HG02970 (cell line): Measurements from ENCODE around the gene CEP95.
"Not testable (repeated sequence)": the region's sequence is repeated elsewhere in the genome, so short reads cannot be mapped to it uniquely, and the experiment has no call there.

Experiments
- ATAC-seq: cut with Tn5 transposase; IDR thresholded peaks from one replicate; pipeline ENCODE4 v1.9.1; 2021; ENCODE audit warnings: mild to moderate bottlenecking, moderate library complexity, moderate number of reproducible peaks; ENCODE audit not compliant: unreplicated experiment, low FRiP score

Gene CEP95

DNA sequence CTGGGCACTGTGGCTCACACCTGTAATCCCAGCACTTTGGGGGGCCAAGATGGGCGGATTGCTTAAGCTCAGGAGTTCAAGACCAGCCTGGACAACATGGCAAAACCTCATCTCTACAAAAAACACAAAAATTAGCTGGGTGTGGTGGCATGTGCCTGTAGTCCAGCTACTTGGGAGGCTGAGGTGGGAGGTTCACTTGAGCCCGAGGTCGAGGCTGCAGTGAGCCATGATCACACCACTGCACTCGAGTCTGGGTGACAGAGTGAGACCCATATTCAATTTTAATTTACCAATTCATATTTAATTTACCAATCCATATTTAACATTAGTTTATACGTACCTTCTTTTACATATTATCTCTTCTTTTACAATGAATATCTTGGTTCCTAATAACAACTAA lies 11.5 kb upstream of the CEP95 start:
- ATAC-seq = not testable (repeated sequence)

DNA sequence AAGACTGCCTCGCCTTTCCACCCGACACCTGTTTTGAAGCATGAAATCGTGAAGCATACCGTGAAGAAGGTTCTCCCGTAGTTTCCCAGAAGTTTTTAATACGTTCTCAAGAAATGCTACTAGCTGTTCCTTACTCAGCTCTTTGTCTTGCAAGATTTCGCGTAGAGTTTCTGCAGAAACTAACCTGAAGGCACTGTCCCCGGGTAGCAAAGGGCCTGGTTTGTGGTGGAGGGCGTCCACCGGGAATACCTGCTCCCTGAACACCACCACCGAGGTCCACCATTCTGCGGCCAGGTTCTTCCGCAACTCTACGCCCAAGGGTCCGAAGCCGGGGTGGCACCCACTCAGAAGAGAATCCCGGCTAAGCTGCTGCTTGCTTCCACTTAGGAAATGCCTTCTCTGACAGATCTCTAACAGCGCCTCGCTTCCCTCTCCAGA lies 10.4 kb upstream of the CEP95 start:
- ATAC-seq = peak; percentile 9

DNA sequence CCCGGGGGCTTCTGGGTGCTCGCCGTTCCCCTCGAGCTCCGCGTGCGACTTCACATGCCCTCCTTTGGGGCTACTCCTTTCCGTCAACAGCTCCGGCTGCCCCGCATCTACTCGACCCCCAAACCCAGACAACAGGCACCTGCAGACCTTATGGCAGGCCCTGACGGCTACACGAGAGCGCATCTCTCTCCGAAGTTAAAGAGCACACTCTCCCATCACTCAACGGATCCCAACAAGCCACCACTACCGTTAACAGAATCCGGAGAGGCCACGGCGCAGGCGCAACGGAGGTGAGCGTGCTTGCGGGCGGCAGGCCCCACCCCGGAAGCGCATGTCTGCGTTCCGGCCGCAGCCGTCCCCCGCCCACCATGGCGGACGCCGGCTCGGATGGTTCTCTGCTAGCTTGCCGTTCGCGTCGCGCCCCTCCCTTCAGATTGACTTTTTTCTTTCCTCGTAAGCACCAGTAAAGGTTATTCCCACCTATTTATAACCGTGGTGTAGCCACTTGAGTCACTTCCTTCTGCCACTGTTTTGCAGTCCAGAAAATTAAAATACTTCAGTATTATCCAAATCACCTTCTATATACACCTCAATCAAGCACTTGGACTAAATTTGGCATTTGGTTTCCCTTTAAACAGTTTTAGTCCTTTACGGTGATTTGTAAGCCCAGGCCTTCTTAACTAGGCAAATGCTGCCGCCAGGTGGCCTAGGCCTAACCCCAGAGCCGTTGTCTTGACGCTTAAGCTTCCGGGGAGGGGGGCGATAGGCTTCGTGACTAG lies 9.8 kb upstream of the CEP95 start, which contains the start of gene POLG2:
Gene POLG2 (minus strand): TSS at position 269 of the 779 bp plus-strand sequence. CDS start 86 bp downstream, at position 183.
- ATAC-seq = peak; percentile 81

DNA sequence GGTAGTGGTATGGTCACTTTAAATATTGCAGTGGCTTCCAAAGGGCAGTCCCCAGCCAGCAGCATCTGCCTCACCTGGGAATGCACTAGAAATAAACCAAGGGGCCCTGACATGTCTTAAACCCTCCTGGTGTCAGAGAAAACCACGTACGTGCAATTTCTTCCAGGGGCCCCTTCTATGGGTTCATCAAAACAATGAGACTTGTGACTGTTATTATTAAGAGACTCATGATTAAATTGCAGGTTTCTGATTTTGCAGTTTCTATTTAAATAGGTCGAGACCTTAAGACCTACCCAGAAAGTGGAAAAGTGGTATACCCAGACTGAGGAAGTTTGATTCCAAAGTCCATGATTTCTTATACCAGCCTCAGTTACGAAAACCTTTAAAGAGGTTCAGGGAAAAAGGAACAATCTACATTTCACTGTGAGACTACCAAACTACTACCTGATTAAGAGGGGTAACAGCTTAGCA lies 9.2 kb upstream of the CEP95 start:
- ATAC-seq = no peak

DNA sequence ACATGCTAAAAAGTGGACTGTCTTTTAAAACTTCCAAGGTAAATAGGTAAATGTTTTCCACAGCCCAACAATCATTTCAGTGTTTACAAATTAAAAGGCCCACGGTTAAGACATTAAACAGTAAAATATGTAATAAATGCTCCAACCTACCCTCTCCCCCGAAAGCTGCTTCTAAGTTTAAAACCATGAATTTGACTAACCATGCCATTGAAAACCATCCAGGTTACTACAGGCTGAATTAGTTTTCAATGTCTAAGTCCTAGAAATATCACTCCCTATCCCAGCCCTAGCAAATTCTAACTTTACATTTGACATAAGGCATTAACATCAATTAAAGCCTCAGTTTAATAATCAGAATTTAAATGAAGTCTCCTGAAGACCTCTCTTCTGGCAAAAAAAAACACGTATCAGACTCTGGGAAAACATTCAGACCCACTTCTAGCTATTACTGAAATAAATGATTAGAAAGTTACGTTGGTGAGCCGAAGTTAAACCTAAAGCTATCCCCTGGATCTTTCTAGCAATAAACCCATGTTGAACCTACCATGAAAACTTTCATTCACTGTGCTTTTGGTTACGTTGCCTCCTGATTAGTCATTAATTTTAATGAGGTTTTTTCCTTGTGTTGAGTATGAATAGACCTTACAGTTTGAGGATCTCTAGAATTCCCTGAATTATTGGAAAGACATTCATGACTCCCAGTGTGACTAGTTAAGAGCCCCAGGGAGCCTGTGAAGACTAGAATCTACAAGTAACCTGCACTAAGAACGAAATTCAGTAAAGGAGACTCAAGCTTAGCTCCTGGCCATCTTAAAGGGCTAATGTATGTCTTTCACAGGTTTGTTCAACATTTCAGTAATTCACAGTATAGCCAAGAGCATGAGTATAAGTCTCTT lies 8.2 kb upstream of the CEP95 start:
- no peak for ATAC-seq

DNA sequence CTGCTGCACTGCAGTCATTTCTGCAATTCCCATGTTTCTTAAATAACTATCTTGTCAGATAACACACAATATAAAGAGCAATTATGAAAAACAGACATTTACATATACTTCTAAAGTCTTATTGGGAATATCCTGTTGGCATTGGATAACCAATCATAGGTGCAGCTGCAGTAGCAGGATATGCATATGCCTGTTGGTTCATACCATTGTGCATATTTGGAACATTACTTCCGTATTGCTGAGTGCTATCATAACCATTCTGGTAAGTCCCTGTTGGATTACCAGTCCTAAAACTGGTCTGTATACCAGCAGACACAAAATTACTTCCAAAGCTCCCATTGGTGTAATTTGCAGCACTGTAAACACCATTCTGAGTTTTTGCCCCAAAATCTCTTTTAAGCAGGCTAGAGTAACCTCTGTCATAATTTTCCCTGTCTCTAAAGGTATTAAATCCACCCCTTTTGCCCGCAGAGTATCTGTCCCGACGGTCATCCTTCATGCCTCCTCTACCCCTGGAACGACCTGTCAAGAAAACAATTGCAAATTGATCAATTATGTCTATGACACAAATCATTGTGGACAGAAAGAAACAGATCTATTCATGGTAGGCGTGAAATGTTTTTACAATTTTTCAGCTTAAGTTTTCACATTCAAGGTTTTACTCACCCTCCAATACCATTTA lies 6.8 kb upstream of the CEP95 start:
- ATAC-seq = no peak

DNA sequence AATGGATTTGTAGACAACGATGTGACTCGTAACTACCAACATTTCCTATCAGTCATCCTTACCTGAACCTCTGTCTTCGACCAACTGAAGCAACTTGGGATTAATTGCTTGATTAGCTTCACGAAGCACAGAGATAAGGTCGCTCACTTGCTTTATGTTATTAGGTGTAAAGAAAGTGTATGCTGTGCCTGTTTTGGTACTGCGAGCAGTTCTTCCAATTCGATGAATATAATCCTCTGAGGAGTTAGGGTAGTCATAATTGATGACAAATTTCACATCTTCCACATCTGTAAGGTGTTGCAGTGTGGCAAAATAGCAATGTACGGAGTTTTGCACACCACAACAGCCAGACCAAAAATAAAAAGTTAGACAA lies 6.3 kb upstream of the CEP95 start:
- ATAC-seq = no peak

DNA sequence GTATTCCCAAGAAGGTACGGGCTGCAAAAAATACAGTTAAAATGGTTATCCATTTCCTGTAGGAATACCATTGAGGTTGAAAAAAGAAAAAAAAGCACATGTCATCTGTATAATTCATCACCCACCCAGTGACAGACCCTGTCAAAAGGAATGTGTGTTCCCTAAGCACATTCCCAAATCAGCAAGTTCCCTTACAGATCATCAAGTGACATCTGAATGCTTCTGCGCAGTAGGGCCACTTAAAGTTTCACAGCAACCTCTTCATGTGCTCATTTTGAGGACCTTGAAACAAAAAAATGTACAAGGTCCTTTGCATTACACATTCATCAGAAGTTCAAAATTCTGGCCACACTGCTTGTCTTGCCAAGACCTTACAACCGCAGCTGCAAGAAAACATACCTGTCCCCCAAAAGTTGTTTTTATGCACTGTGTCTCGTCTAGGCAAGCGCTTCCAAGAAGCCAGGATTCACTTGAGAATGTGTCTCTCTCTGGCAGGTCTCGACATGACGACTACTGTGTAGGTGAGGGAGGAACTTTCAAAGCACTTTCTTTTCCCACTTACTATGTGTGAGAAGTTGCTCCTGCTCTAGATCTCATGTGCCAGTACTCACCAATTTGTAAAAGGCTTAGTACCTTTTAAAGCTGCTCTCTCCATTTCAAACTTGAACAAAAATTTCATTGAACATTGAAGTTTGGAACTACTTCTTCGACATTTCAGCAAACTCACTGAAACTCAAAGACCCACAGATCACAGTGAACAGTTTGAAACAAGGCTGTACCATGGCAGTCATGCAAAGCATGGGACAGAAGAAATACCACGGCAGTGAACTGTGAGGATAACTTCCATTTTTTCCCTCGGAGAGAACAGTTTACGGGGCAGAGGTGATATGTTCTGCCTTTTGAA lies 5.7 kb upstream of the CEP95 start:
- ATAC-seq = no peak

DNA sequence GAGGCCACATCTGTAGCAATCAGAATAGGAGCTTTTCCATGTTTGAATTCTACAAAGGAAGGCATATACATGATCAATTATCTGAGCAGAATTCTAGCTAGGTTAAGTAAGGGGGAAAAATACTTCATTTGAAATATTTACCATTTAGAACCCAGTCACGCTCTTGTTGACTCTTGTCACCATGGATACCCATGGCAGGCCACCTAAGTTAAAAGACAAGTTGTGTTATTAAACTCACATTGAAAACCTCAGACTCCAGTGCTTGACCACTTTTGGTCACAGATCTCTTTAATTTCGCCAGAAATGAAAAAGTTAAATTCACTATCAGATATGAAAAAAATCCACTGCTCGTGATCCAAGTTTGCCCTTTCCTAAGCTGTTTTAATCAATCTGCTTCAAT lies 4.8 kb upstream of the CEP95 start:
- ATAC-seq = no peak

DNA sequence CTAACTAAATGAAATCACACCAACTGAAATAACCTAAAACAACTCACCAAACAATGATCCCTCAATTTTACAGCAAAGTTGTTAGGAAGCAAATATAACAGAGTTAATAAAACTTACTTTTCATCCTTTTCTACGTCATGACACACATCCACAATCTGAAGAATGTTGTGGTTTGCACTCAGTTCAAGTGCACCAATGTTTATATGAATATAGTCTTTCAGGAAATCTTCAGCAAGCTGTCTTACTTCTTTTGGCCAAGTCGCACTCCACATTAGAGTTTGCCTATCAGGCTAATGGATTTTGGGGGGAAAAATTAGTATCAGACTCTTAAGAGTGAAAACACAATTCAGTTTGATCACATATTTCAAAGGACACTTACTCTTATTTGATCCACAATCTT lies 4.0 kb upstream of the CEP95 start:
- no peak for ATAC-seq

DNA sequence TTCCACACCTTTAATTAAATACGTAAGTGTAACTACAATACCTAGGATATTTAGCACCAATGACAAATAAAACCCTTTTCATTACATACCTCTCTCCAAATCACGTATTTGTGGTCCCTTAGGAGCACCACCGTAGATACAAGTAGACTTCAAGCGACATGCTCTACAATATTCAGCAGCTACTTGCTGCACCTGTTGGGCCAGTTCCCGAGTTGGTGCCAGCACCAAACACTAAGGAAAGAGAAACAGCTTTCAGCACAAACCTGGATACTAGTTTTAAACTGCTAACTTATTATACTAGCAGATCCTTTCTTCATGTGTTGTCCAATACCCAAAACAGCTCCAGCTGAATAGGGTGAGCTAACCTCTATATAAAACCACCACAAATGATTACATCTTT lies 3.4 kb upstream of the CEP95 start:
- no peak for ATAC-seq

DNA sequence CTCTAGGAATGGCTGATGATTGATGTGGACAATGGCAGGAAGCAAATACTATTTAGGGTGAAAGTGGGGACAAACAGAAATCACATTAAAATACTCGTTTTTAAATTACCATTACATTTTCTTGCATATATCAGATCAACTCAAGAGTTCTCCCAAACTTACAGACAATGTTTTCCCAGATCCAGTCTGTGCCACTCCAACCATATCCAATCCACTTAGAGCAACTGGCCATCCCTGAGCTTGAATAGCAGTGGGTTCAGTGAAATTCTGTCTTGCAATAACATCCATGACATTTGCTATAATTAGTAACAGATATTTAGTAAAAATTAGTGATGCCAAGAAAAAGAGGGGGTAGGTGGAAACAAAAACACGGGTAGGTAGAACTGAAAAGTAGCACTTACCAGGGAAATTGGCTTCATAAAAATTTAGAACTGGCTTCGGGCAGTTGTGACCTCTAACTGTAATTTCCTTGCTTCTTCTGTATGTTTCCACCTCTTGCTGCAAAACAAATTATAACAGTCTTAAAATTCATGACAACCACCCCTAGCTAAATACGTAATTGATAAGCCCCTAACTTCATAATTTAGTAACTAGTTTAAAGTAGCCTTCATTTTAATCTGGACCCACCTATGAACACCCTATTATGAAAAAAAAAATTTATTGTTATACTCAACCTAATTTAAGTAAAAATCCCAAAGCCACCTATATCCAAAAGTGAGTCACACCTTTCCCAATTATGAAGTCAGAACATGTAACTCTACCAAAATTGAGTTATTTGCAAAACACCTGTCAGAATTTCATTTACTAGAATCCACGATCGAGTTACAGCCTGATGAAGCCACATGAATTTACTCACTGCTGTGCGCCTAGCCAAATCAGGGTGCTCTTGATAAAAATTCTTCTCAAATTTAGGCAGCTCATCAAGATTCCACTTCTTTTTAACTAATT lies 2.7 kb upstream of the CEP95 start:
- ATAC-seq = no peak

DNA sequence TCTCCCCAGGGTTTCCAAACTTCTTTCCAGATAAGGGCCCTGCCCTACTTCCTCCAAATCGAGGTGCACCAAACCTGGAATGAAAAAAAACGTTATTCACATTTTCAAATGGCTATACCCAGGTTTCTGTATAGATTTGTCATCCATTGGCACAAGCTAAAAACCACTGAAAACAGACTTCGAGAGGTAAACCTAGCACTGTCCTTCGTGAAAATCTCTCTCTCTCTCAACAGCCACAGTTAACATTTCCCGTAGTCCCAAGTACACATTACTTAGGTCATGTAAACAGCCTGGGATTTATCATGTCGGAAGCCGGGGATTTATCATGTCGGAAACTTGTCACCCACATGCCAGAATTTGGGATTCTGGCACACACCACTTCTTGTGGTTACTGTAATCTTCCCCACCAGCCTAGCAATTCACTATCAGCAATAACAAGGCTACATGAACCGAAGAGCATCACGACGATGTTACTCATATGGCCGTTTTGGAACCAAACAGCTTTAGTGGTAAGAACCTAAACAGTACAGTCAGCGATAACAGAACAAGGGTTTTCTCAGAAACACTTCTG lies 1.9 kb upstream of the CEP95 start:
- no peak for ATAC-seq

DNA sequence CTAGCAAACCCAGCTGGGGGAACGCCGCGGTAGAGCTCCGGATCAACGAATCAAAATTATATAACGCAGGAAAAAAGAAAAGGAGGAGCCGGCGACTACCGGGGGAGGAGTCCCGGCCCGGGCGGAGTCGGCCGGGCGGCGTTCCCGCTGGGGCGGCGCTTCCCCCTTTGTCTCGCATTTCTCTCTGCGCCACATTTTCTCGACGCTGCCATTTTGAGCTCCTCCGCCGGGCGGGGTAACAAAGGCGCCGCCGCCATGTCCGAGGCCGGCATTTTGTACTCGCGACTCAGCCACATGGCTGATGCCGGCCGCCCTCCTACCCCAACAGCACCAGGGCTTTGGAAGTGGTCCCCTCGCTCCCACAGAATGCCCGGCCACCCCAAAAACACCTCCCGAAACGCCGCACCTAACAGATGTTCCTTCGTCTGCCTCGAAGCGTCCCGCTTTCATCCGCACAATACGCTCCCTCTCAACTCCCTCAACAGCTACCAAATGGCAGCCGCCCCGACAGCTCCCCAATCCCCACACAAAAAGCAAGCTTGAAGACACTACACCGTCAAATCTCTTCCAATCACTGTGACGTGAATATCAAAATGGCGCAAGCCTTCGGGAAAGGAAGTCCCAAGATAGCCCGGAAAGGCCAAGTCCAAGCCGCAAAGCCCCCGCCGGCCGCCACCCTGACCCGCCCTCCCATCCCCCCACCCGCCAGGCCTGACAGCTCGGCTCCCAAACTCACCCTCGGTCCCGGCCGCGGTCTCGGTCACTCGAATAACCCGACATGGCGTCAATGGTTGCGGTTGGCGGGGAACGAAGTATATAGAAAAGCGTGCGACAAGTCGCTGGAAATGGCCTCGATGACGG lies 1.2 kb upstream of the CEP95 start:
- peak; percentile 1 for ATAC-seq

DNA sequence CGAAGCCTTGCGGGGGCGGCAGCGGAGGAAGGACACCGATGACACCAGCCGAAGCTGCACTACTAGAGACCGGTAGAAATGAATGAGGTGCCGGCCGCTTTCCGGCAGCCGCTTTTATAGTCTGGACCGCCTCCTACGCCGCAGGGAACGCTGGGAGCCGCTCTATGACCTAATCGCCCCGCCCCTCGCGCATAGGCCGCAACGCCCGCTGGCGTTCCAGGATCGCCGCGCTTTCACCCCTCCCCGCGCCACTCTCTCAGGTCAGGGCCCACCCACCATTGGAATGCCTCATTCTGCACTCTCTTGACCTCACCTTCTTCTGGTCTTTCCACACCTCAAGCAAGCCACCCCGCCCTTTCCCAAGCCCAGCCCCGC lies 589 bp upstream of the CEP95 start, which contains the start of gene DDX5:
Gene DDX5 (minus strand): TSS at position 89 of the 375 bp plus-strand sequence. CDS start 170 bp downstream, outside the sequence.
- ATAC-seq = peak; percentile 68

DNA sequence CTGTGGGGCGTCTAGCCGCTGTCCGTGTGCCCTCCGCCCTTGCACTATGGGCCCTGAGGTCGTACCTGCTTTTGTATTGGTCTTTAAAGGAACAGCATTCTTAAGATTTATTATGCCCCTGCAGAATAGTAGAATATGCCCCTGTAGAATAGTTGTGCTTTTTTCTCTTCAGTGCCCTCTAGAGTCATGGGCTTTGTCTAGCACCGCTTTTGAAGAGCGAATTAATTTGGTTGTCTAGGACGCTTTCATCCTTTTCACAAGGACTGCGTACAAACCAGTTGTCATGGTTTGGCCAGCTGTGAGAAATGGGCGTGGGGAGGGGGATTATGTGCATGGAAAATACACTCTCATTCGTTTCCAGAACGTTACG lies 621 bp downstream of the CEP95 start:
- ATAC-seq = peak; percentile 4

DNA sequence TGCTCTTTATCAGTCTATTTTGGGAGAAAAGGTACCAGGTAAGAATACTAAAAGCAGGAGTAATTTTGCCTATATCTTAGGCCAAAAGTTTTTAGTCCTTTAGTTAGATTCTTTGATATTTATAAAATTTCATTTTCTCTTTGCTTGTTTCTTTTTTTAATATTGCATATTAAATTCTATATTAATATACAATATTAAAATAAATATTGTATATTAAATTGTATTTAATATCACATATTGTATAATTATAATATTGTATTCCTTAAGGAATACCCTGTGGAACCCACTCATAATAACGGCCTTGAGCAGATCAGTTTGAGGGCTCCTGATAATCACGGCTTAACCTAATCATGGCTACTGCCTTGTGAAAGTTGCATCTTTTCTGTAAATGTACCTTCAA lies 1.9 kb downstream of the CEP95 start:
- no peak for ATAC-seq
